WERI-Rb-1 (cell line): Measurements from ENCODE around the gene TMEM125.

Experiments
- DNase-seq: peaks from one replicate; pipeline ENCODE4 v3.0.0-alpha.2; 2020
- H3K27ac ChIP-seq: fragments of 250-450 bp; sonication (Bioruptor Pico); 2 replicates; pipeline ENCODE4 v1.5.1; 2020; ENCODE audit warnings: mild to moderate bottlenecking, moderate library complexity
- H3K27me3 ChIP-seq: fragments of 250-450 bp; sonication (Bioruptor Pico); 2 replicates; pipeline ENCODE4 v1.5.1; 2021; ENCODE audit warnings: mild to moderate bottlenecking, low read depth, moderate library complexity; ENCODE audit not compliant: insufficient read depth, severe bottlenecking
- H3K36me3 ChIP-seq: fragments of 250-450 bp; sonication (Bioruptor Pico); 2 replicates; pipeline ENCODE4 v1.5.1; 2020; ENCODE audit warnings: mild to moderate bottlenecking, moderate library complexity
- H3K4me3 ChIP-seq: 2 replicates; pipeline ENCODE4 v1.5.1; 2011; ENCODE audit warnings: low read depth, mild to moderate bottlenecking, control low read depth, low read length
- H3K9me3 ChIP-seq: fragments of 250-450 bp; sonication (Bioruptor Pico); 2 replicates; pipeline ENCODE4 v1.5.1; 2021; ENCODE audit warnings: mild to moderate bottlenecking, moderate library complexity; ENCODE audit not compliant: severe bottlenecking
- TF ChIP-seq, protein P1 (sequence below): IDR thresholded peaks from 2 replicates; pipeline ENCODE4 v1.5.1; 2011; ENCODE audit warnings: low read depth, mild to moderate bottlenecking, control low read depth, inconsistent platforms, low read length

Gene TMEM125

GRCh38 chr1:43239484-43239883, 30.3 kb upstream of the TMEM125 start:
- Histone ChIP-seq H3K27ac (no peak overlapping the region), H3K4me3 (no peak overlapping the region), H3K9me3 (no peaks in the 10 kb centered on the region), H3K27me3 (no peaks in the 10 kb centered on the region), H3K36me3 (no peaks in the 10 kb centered on the region)
- TF ChIP-seq, protein P1, sequence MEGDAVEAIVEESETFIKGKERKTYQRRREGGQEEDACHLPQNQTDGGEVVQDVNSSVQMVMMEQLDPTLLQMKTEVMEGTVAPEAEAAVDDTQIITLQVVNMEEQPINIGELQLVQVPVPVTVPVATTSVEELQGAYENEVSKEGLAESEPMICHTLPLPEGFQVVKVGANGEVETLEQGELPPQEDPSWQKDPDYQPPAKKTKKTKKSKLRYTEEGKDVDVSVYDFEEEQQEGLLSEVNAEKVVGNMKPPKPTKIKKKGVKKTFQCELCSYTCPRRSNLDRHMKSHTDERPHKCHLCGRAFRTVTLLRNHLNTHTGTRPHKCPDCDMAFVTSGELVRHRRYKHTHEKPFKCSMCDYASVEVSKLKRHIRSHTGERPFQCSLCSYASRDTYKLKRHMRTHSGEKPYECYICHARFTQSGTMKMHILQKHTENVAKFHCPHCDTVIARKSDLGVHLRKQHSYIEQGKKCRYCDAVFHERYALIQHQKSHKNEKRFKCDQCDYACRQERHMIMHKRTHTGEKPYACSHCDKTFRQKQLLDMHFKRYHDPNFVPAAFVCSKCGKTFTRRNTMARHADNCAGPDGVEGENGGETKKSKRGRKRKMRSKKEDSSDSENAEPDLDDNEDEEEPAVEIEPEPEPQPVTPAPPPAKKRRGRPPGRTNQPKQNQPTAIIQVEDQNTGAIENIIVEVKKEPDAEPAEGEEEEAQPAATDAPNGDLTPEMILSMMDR, result no peak
- DNase-seq, result no peak

DNA sequence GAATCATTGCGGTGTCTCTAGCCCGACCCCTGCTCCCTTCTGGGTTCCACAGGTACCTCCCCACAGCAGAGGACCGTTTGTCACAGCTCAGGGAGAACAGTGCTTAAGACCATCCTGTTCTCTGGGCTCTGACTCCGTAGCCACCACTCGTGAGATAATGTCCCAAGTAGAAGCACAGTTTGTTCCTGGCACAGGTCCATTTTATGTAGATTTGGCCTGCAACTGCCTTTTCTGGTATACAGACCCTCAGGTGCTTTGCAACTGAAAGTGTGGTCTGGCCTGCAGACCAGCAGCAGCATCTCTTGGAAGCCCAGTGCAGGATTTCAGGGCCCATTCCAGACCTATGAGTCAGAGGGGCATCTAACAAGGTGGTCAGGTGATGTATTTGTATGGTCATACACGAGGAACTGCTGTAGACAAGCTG, 28.4 kb upstream of the TMEM125 start:
- H3K27me3 ChIP-seq, result no peaks in the 10 kb centered on the region
- H3K9me3 ChIP-seq, result no peaks in the 10 kb centered on the region
- H3K27ac ChIP-seq, result no peak overlapping the region
- H3K36me3 ChIP-seq, result no peaks in the 10 kb centered on the region
- H3K4me3 ChIP-seq, result no peak overlapping the region
- TF ChIP-seq, protein P1, result no peak
- no peak for DNase-seq

- TF ChIP-seq, protein P1, result no peak
- Histone ChIP-seq H3K4me3 (no peak overlapping the region), H3K27ac (no peak overlapping the region), H3K27me3 (no peaks in the 10 kb centered on the region), H3K36me3 (no peaks in the 10 kb centered on the region), H3K9me3 (peaks cover 6% of the 10 kb centered on the region)
- DNase-seq, result no peak
Measured at GRCh38 chr1:43243299-43243698, 26.5 kb upstream of the TMEM125 start.

DNA sequence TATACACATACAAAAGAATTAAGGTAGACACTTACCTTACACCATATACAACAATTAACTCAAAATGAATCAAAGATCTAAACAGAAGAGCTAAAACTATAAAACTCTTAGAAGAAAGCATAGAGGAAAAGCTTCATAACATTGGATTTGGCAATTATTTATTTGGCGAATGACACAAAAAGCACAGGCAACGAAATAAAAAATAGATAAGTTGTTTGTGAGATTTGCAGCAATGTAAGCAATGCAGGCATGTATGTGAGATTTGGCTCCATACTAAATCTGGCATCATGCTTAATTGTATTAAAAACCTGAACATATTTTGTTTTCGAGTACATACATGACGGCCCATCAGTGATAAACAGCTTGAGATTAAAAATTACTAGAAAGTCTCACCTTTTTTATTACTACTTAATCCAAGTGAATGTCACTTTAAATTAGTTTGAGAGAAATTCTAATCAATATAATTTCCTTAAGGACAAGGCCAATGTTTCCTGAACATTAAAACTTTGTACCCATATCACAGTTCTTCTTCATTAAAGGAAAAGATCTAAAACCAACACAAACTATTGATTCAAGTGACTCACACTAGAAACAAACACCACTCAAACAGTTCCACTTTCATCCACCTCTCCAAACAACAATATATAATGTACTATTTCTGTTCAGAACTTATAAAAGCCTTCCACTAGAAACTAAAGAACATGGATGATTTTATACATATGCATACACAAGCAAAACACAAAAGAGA, 23.1 kb upstream of the TMEM125 start:
- Histone ChIP-seq H3K36me3 (no peaks in the 10 kb centered on the region), H3K9me3 (peaks cover 6% of the 10 kb centered on the region), H3K27me3 (no peaks in the 10 kb centered on the region), H3K27ac (no peak overlapping the region), H3K4me3 (no peak overlapping the region)
- DNase-seq, result no peak
- TF ChIP-seq, protein P1, result no peak

DNA sequence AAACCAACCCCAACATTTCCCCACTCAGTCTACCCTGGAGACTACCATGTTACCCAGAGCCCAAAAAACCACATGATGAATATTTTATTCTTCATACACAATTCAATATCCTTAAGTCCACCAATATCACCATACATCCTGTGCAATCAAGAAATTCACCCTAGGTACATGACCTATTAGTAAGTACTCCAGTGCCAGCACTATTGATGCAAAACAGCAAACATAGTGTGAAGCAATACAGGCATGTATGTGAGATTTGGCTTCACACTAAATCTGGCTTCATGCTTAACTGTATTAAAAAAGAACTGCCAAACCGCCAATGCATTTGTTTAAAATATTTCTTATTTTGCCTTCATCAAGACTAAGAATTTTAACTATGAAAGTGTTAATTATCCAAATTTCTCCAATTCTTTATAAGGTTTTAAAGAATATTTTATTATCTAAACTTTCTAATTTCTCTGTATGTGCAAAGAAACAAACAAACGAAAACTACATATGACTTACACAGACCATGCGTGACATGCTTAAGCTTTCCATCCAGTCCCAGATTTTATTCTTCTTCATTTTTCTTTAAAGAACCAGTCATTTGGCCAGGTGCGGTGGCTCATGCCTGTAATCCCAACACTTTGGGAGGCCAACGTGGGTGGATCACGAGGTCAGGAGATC, 22.4 kb upstream of the TMEM125 start:
- no peak overlapping the region for H3K4me3 ChIP-seq
- DNase-seq, result no peak
- H3K27me3 ChIP-seq, result no peaks in the 10 kb centered on the region
- TF ChIP-seq, protein P1, result no peak
- H3K9me3 ChIP-seq, result peaks cover 6% of the 10 kb centered on the region
- no peaks in the 10 kb centered on the region for H3K36me3 ChIP-seq
- no peak overlapping the region for H3K27ac ChIP-seq

GRCh38 chr1:43250351-43250761, 19.4 kb upstream of the TMEM125 start:
- Histone ChIP-seq H3K36me3 (no peaks in the 10 kb centered on the region), H3K27ac (no peak overlapping the region), H3K4me3 (no peak overlapping the region), H3K27me3 (no peaks in the 10 kb centered on the region), H3K9me3 (peaks cover 6% of the 10 kb centered on the region)
- DNase-seq, result no peak
- TF ChIP-seq, protein P1, result no peak
